GM20000 (cell line): Measurements from ENCODE around the gene SLC39A7.

Experiments used
- DNase-seq: peaks from one replicate; pipeline ENCODE4 v3.0.0; 2012; ENCODE audit warnings: low spot score
- CTCF ChIP-seq: IDR thresholded peaks from 2 replicates; pipeline ENCODE4 v1.5.1; 2012; ENCODE audit warnings: mild to moderate bottlenecking, control low read depth; ENCODE audit errors: extremely low read depth, missing control alignments

SLC39A7 gene

GRCh38 chr6:33171880-33172687 lies 28.6 kb upstream of the SLC39A7 start:
- no peak for DNase-seq
- TF ChIP-seq CTCF = no peak

- TF ChIP-seq CTCF = peak; percentile 65
- peak; percentile 70 for DNase-seq
Measured at GRCh38 chr6:33172688-33173534, 27.8 kb upstream of the SLC39A7 start.

- TF ChIP-seq CTCF = no peak
Measured at GRCh38 chr6:33173535-33174180, 27.0 kb upstream of the SLC39A7 start.

GRCh38 chr6:33174784-33175183 lies 25.9 kb upstream of the SLC39A7 start:
- DNase-seq = no peak

More at GRCh38 chr6:33173535-33174180, 27.0 kb upstream of the SLC39A7 start:
- DNase-seq = no peak

GRCh38 chr6:33175436-33176069 lies 25.1 kb upstream of the SLC39A7 start:
- TF ChIP-seq CTCF = no peak
- no peak for DNase-seq

More at GRCh38 chr6:33174784-33175183, 25.9 kb upstream of the SLC39A7 start:
- no peak for TF ChIP-seq CTCF

- no peak for DNase-seq
- TF ChIP-seq CTCF = no peak
Measured at GRCh38 chr6:33176906-33177305, 23.8 kb upstream of the SLC39A7 start.
